MM.1S (cell line): ENCODE measurements around the gene C16orf95.
"Not testable (repeated sequence)": the region's sequence is repeated elsewhere in the genome, so short reads cannot be mapped to it uniquely, and the experiment has no call there.

Source experiments
- DNase-seq: peaks from one replicate; pipeline ENCODE4 v3.0.0-alpha.2; 2015
- H2AFZ ChIP-seq: fragments of 300-600 bp; sonication (generic); 2 replicates; pipeline ENCODE4 v1.6.0; 2016; ENCODE audit warnings: antibody characterized with exemption, low read length
- H3F3A ChIP-seq: fragments of 300-600 bp; sonication (generic); 2 replicates; pipeline ENCODE4 v1.6.1; 2016; ENCODE audit warnings: mild to moderate bottlenecking, antibody characterized with exemption, low read length, moderate library complexity, mixed read lengths; ENCODE audit not compliant: insufficient read depth
- H3K27ac ChIP-seq: fragments of 300-600 bp; sonication (generic); 2 replicates; pipeline ENCODE4 v1.5.1; 2016; ENCODE audit warnings: mild to moderate bottlenecking, low read length
- H3K27me3 ChIP-seq: fragments of 300-600 bp; sonication (generic); replicated peaks from 2 replicates; pipeline ENCODE4 v1.6.0; 2016; ENCODE audit warnings: low read length; ENCODE audit not compliant: insufficient read depth
- H3K36me3 ChIP-seq: fragments of 300-600 bp; sonication (generic); replicated peaks from 2 replicates; pipeline ENCODE4 v1.6.1; 2016; ENCODE audit warnings: mild to moderate bottlenecking, low read length, mixed read lengths; ENCODE audit not compliant: insufficient read depth
- H3K4me1 ChIP-seq: fragments of 300-600 bp; sonication (generic); 2 replicates; pipeline ENCODE4 v1.6.1; 2016; ENCODE audit warnings: low read length, mixed read lengths
- H3K4me2 ChIP-seq: fragments of 300-600 bp; sonication (generic); 2 replicates; pipeline ENCODE4 v1.6.0; 2016; ENCODE audit warnings: low read depth, low read length
- H3K4me3 ChIP-seq: fragments of 300-600 bp; sonication (generic); 2 replicates; pipeline ENCODE4 v1.5.1; 2016; ENCODE audit warnings: low read length, mixed read lengths
- H3K79me2 ChIP-seq: fragments of 300-600 bp; sonication (generic); 2 replicates; pipeline ENCODE4 v1.6.1; 2016; ENCODE audit warnings: mixed run types, low read length, mixed read lengths
- H3K9ac ChIP-seq: fragments of 300-600 bp; sonication (generic); 2 replicates; pipeline ENCODE4 v1.6.1; 2016; ENCODE audit warnings: low read length, mixed read lengths
- H3K9me2 ChIP-seq: fragments of 300-600 bp; sonication (generic); replicated peaks from 2 replicates; pipeline ENCODE4 v1.6.1; 2016; ENCODE audit warnings: mild to moderate bottlenecking, low read length, mixed read lengths; ENCODE audit not compliant: insufficient read depth
- H3K9me3 ChIP-seq: fragments of 300-600 bp; sonication (generic); replicated peaks from 2 replicates; pipeline ENCODE4 v1.6.1; 2016; ENCODE audit warnings: mild to moderate bottlenecking, low read length, mixed read lengths; ENCODE audit not compliant: insufficient read depth
- H4K20me1 ChIP-seq: fragments of 300-600 bp; sonication (generic); 2 replicates; pipeline ENCODE4 v1.6.1; 2016; ENCODE audit warnings: mild to moderate bottlenecking, low read length, moderate library complexity, mixed read lengths; ENCODE audit not compliant: insufficient read depth
- EZH2 ChIP-seq: fragments of 300-600 bp; sonication (generic); optimal IDR thresholded peaks from 2 replicates; pipeline ENCODE3; 2017; ENCODE audit warnings: low read depth, mild to moderate bottlenecking, antibody characterized with exemption, low read length, mixed read lengths
- EZH2phosphoT487 ChIP-seq: fragments of 300-600 bp; sonication (generic); IDR thresholded peaks from 2 replicates; pipeline ENCODE4 v1.6.1; 2018; ENCODE audit warnings: antibody characterized with exemption, low read length
- TF ChIP-seq, protein P1 (sequence below): fragments of 300-600 bp; sonication (generic); IDR thresholded peaks from 2 replicates; pipeline ENCODE4 v1.5.1; 2016; ENCODE audit warnings: antibody characterized with exemption, low read length, mixed read lengths

The C16orf95 gene

GRCh38 chr16:87365021-87365713 lies 48.0 kb upstream of the C16orf95 start:
- Histone ChIP-seq H4K20me1 (no peaks in the 10 kb centered on the region), H3K9ac (no peak overlapping the region)

DNA sequence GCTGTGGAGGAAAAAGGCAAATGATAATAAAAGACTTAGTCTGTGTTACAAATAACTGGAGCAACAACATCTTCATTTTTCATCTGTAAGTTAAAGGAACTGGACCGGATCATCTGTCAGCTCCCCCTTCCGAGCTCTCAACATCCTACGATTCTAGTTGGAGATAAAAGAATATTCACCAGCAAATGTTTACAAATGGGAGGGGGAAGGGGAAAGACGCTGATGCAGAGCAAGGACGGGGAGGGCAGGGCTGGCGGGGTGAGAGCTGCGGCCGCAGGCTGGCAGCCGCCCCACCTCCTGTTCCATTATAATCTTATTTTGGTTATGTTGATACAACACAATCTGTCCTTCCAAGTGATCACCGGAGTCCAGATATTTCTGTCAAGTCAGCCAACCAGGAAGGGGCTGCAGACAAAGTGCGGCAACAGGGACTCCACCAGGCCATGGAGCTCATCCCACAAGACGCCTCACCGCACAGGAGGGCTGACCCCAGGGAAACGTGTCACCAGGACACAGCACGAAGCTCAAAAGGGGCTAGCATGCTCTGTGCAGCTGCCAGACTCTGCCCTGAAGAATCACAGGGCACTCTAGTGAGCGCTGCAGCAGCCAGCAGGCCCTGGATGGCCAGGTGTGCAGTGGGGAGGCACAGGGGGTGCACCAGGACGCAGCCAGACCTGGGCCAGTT lies 46.7 kb upstream of the C16orf95 start:
- Histone ChIP-seq H3K27me3 (no peaks in the 10 kb centered on the region), H4K20me1 (no peaks in the 10 kb centered on the region), H3K27ac (no peak overlapping the region), H3K36me3 (no peaks in the 10 kb centered on the region), H3K4me1 (no peaks in the 10 kb centered on the region), H3K4me2 (no peak overlapping the region), H3K9me3 (no peaks in the 10 kb centered on the region), H3K4me3 (no peak overlapping the region), H3K79me2 (peaks cover 5% of the 10 kb centered on the region; the same call in 1 of the 2 replicates), H3K9ac (no peak overlapping the region), H3F3A (no peaks in the 10 kb centered on the region), H2AFZ (no peak overlapping the region), H3K9me2 (no peaks in the 10 kb centered on the region)
- DNase-seq = no peak
- no peak for TF ChIP-seq EZH2phosphoT487
- TF ChIP-seq, protein P1, sequence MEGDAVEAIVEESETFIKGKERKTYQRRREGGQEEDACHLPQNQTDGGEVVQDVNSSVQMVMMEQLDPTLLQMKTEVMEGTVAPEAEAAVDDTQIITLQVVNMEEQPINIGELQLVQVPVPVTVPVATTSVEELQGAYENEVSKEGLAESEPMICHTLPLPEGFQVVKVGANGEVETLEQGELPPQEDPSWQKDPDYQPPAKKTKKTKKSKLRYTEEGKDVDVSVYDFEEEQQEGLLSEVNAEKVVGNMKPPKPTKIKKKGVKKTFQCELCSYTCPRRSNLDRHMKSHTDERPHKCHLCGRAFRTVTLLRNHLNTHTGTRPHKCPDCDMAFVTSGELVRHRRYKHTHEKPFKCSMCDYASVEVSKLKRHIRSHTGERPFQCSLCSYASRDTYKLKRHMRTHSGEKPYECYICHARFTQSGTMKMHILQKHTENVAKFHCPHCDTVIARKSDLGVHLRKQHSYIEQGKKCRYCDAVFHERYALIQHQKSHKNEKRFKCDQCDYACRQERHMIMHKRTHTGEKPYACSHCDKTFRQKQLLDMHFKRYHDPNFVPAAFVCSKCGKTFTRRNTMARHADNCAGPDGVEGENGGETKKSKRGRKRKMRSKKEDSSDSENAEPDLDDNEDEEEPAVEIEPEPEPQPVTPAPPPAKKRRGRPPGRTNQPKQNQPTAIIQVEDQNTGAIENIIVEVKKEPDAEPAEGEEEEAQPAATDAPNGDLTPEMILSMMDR = no peak

More at GRCh38 chr16:87365021-87365713, 48.0 kb upstream of the C16orf95 start:
- H3K79me2 ChIP-seq = peaks cover 10% of the 10 kb centered on the region; the same call in 1 of the 2 replicates
- no peaks in the 10 kb centered on the region for H3K4me1 ChIP-seq
- no peak overlapping the region for H3K4me2 ChIP-seq
- no peaks in the 10 kb centered on the region for H3K9me2 ChIP-seq
- H3K36me3 ChIP-seq = no peaks in the 10 kb centered on the region
- H3K9me3 ChIP-seq = no peaks in the 10 kb centered on the region
- H3F3A ChIP-seq = no peaks in the 10 kb centered on the region
- H3K27me3 ChIP-seq = no peaks in the 10 kb centered on the region
- TF ChIP-seq EZH2phosphoT487 (no peak), EZH2 (no peak)
- TF ChIP-seq, protein P1 = no peak
- H2AFZ ChIP-seq = no peak overlapping the region
- no peak overlapping the region for H3K4me3 ChIP-seq
- no peak overlapping the region for H3K27ac ChIP-seq
- no peak for DNase-seq

DNA sequence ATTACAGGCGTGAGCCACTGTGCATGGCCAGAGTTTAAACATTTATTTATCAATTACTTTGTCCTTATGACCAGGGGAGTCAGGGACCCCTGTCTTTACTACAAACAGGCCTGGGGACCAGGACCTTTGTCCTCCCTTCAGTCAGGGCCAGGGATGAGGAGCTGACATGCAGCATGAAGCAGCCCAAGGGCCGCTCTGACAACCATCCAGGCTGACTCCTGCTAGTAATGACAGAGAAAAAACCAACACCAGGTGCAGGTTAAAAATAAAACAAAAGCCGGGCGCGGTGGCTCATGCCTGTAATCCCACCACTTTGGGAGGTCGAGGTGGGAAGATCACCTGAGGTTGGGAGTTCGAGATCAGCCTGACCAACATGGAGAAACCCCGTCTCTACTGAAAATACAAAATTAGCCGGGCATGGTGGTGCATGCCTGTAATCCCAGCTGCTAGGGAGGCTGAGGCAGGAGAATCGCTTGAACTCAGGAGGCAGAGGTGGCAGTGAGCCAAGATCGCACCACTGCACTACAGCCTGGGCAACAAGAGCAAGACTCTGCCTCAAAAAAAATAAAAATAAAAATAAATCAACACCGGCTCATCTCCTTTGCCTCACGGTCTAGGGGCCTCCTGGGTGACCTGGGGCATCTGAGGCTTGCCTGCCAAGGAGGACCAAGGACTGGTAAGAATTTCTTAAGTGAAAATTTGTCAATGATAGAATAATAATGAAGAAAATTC lies 45.8 kb upstream of the C16orf95 start:
- not testable (repeated sequence) for H3K27me3 ChIP-seq, H3K9me3 ChIP-seq, H3K4me3 ChIP-seq, H3K9ac ChIP-seq, H3K4me2 ChIP-seq, H3K27ac ChIP-seq, H3F3A ChIP-seq, H3K36me3 ChIP-seq, H4K20me1 ChIP-seq, H2AFZ ChIP-seq, DNase-seq, H3K79me2 ChIP-seq, H3K9me2 ChIP-seq, H3K4me1 ChIP-seq
